HCT116 (cell line): ENCODE measurements around the gene HMGCS2. TPM values are rescaled to one million over a fixed set of nuclear protein-coding genes. Genes with fewer than 3 reads are reported as not detected.

Source experiments
- ATAC-seq: fragments of 200-7000 bp; cut with Tn5 transposase; 2 replicates; pipeline ENCODE4 v1.9.1; 2020; ENCODE audit warnings: mild to moderate bottlenecking, moderate library complexity
- BruUV-seq: library from RNA; stranded (reverse); fragments of 400-500 nt; replicated peaks from 2 replicates; lab custom pipeline; 2021; lab: Mats Ljungman, UMichigan
- CTCF ChIA-PET: fragments of 300-600 bp; sonication (Branson Sonifier 250); formaldehyde crosslinking; loops from one replicate; lab custom pipeline; 2021; ENCODE audit warnings: antibody characterized with exemption; lab: Charles Lee
- POLR2A ChIA-PET: fragments of 300-600, 350-600 bp; sonication (Branson Sonifier 250); formaldehyde crosslinking; loops from one replicate; lab custom pipeline; 2021; ENCODE audit warnings: antibody characterized with exemption; lab: Charles Lee
- RAD21 ChIA-PET, 2 experiments: fragments of 300-600 bp; sonication (Branson Sonifier 250); formaldehyde crosslinking; loops; one replicate each; lab custom pipeline; 2023; ENCODE audit warnings: low total read pairs in 2 of 2; ENCODE audit not compliant: uncharacterized antibody in 2 of 2, unreplicated experiment in 2 of 2, low non-redundant PET in 1 of 2; lab: Charles Lee
- DNase-seq: peaks from one replicate; pipeline ENCODE4 v3.0.0-alpha.2; 2010; ENCODE audit warnings: low read depth, low spot score
- H2AFZ ChIP-seq: fragments of 200-600 bp; shearing (Covaris generic), sonication (generic); 2 replicates; pipeline ENCODE4 v1.6.1; 2017; ENCODE audit warnings: low read depth, mixed run types, mixed read lengths, antibody characterized with exemption, low read length; ENCODE audit not compliant: poor library complexity, severe bottlenecking
- H3K27ac ChIP-seq: 2 replicates; pipeline ENCODE4 v1.5.1; 2012; ENCODE audit warnings: low read depth, low read length
- H3K27me3 ChIP-seq: fragments of 200-600 bp; sonication (generic); 2 replicates; pipeline ENCODE4 v1.6.1; 2016; ENCODE audit warnings: mixed run types, low read length, mixed read lengths; ENCODE audit not compliant: insufficient read depth
- H3K36me3 ChIP-seq, 2 experiments: fragments of 200-500 bp in 1 of 2; fragments of 200-600 bp in 1 of 2; sonication (Bioruptor generic) in 1 of 2; sonication (generic) in 1 of 2; 2 replicates each; pipeline versions ENCODE4 v1.5.1 to v1.6.1; 2014 to 2016; ENCODE audit warnings: low read length in 2 of 2, inconsistent platforms in 1 of 2, mixed read lengths in 1 of 2, mixed run types in 1 of 2; ENCODE audit not compliant: insufficient read depth in 2 of 2, control insufficient read depth in 1 of 2
- H3K4me1 ChIP-seq, 2 experiments: fragments of 200-600 bp in 1 of 2; sonication (generic) in 1 of 2; 2 replicates each; pipeline versions ENCODE4 v1.5.1 to v1.6.1; 2012 to 2017; ENCODE audit warnings: low read length in 2 of 2, inconsistent platforms in 1 of 2, mild to moderate bottlenecking in 1 of 2, mixed read lengths in 1 of 2, mixed run types in 1 of 2, moderate library complexity in 1 of 2; ENCODE audit not compliant: insufficient read depth in 2 of 2, control insufficient read depth in 1 of 2
- H3K4me2 ChIP-seq: fragments of 200-600 bp; sonication (generic); 2 replicates; pipeline ENCODE4 v1.6.1; 2017; ENCODE audit warnings: mixed run types, low read length, mixed read lengths
- H3K4me3 ChIP-seq, 2 experiments: fragments of 200-600 bp in 1 of 2; sonication (generic) in 1 of 2; replicated peaks in 1 of 2; 2 replicates each; pipeline ENCODE4 v1.5.1; 2011 to 2016; ENCODE audit warnings: low read length in 2 of 2, control low read depth in 1 of 2, low read depth in 1 of 2, mild to moderate bottlenecking in 1 of 2, mixed read lengths in 1 of 2, mixed run types in 1 of 2
- H3K79me2 ChIP-seq: fragments of 200-600 bp; sonication (generic); 2 replicates; pipeline ENCODE4 v1.6.1; 2017; ENCODE audit warnings: mild to moderate bottlenecking, mixed run types, low read length, moderate library complexity, mixed read lengths; ENCODE audit not compliant: insufficient read depth
- H3K9ac ChIP-seq: fragments of 200-600 bp; sonication (generic); 2 replicates; pipeline ENCODE4 v1.6.1; 2016; ENCODE audit warnings: low read length, mixed read lengths
- H3K9me2 ChIP-seq: fragments of 200-600 bp; sonication (generic), shearing (Covaris generic); 2 replicates; pipeline ENCODE4 v1.6.1; 2017; ENCODE audit warnings: mixed run types, mild to moderate bottlenecking, moderate library complexity; ENCODE audit not compliant: insufficient read depth
- H3K9me3 ChIP-seq, 2 experiments: fragments of 200-500 bp in 1 of 2; fragments of 200-600 bp in 1 of 2; sonication (Bioruptor generic) in 1 of 2; sonication (generic) in 1 of 2; 2 replicates each; pipeline ENCODE4 v1.6.1; 2014 to 2017; ENCODE audit warnings: low read length in 2 of 2, mixed read lengths in 2 of 2, inconsistent platforms in 1 of 2, low read depth in 1 of 2, mild to moderate bottlenecking in 1 of 2, mixed run types in 1 of 2, moderate library complexity in 1 of 2; ENCODE audit not compliant: control insufficient read depth in 1 of 2, insufficient read depth in 1 of 2
- H4K20me1 ChIP-seq: fragments of 200-600 bp; sonication (generic), shearing (Covaris generic); 2 replicates; pipeline ENCODE4 v1.6.1; 2017; ENCODE audit warnings: mixed run types, mild to moderate bottlenecking, moderate library complexity; ENCODE audit not compliant: insufficient read depth
- CBX3 ChIP-seq: IDR thresholded peaks from 2 replicates; pipeline ENCODE4 v1.6.1; 2012; ENCODE audit warnings: low read depth
- CEBPB ChIP-seq: IDR thresholded peaks from 2 replicates; pipeline ENCODE4 v1.6.1; 2012; ENCODE audit warnings: low read depth
- ELF1 ChIP-seq: IDR thresholded peaks from 2 replicates; pipeline ENCODE4 v1.6.1; 2012; ENCODE audit warnings: low read depth, borderline replicate concordance
- EZH2 ChIP-seq: fragments of 200-600 bp; sonication (generic); IDR thresholded peaks from 2 replicates; pipeline ENCODE4 v1.6.1; 2017; ENCODE audit warnings: antibody characterized with exemption, mixed run types
- EZH2phosphoT487 ChIP-seq: fragments of 200-600 bp; IDR thresholded peaks from 2 replicates; pipeline ENCODE4 v1.6.1; 2018; ENCODE audit warnings: antibody characterized with exemption, borderline replicate concordance
- FOSL1 ChIP-seq: IDR thresholded peaks from 2 replicates; pipeline ENCODE4 v1.6.1; 2012; ENCODE audit warnings: low read depth
- JUND ChIP-seq: IDR thresholded peaks from 2 replicates; pipeline ENCODE4 v1.6.1; 2012
- POLR2A ChIP-seq: IDR thresholded peaks from 2 replicates; pipeline ENCODE4 v1.7.0; 2011; ENCODE audit warnings: borderline replicate concordance; ENCODE audit not compliant: insufficient read depth, insufficient read length; ENCODE audit errors: extremely low read depth
- REST ChIP-seq: IDR thresholded peaks from 2 replicates; pipeline ENCODE4 v1.6.1; 2012; ENCODE audit warnings: low read depth
- SIN3A ChIP-seq: IDR thresholded peaks from 2 replicates; pipeline ENCODE4 v1.6.1; 2012; ENCODE audit warnings: low read depth
- SP1 ChIP-seq: IDR thresholded peaks from 2 replicates; pipeline ENCODE4 v1.6.1; 2012; ENCODE audit warnings: low read depth
- SRF ChIP-seq: IDR thresholded peaks from 2 replicates; pipeline ENCODE4 v1.6.1; 2012; ENCODE audit warnings: low read depth
- TCF7L2 ChIP-seq: IDR thresholded peaks from 2 replicates; pipeline ENCODE4 v1.7.0; 2011; ENCODE audit warnings: borderline replicate concordance, inconsistent platforms; ENCODE audit not compliant: insufficient read depth, insufficient read length; ENCODE audit errors: extremely low read depth
- YY1 ChIP-seq: IDR thresholded peaks from 2 replicates; pipeline ENCODE4 v1.6.1; 2011; ENCODE audit warnings: low read length, low read depth, moderate library complexity, mild to moderate bottlenecking; ENCODE audit not compliant: insufficient replicate concordance; ENCODE audit errors: extremely low read depth
- ZNF274 ChIP-seq: fragments of 200-500 bp; sonication (Bioruptor generic); IDR thresholded peaks from 2 replicates; pipeline ENCODE4 v1.6.1; 2014; ENCODE audit warnings: mild to moderate bottlenecking, low read depth, low read length, inconsistent platforms
- intact Hi-C: fragments of 100-400 bp; cut with micrococcal nuclease; formaldehyde crosslinking; loops from 2 replicates; pipeline ENCODE4 v1.10.0; 2022
- total RNA-seq: library from RNA; stranded (reverse); gene quantifications from one replicate; pipeline ENCODE4 v1.2.1, GENCODE V29; 2021; ENCODE audit not compliant: unreplicated experiment
- TF ChIP-seq, protein P1 (sequence below): IDR thresholded peaks from 2 replicates; pipeline ENCODE4 v1.6.1; 2012
- TF ChIP-seq, protein P2 (sequence below), 3 experiments: fragments of 200-600 bp in 1 of 3; sonication (generic) in 1 of 3; IDR thresholded peaks in 2 of 3; conservative IDR thresholded peaks in 1 of 3; 2 replicates each; pipeline ENCODE4 v1.5.1; 2012 to 2017; ENCODE audit warnings: low read depth in 2 of 3, low read length in 2 of 3, antibody characterized with exemption in 1 of 3, borderline replicate concordance in 1 of 3, control low read depth in 1 of 3, mild to moderate bottlenecking in 1 of 3, mixed read lengths in 1 of 3, mixed run types in 1 of 3, moderate library complexity in 1 of 3; ENCODE audit not compliant: insufficient read depth in 1 of 3
- TF ChIP-seq, protein P3 (sequence below): IDR thresholded peaks from 2 replicates; pipeline ENCODE4 v1.6.1; 2011; ENCODE audit warnings: mild to moderate bottlenecking, low read length, moderate library complexity; ENCODE audit not compliant: insufficient replicate concordance; ENCODE audit errors: extremely low read depth

Gene HMGCS2
- total RNA-seq, 1 experiment from 2014 or later: 0.20 TPM

DNA sequence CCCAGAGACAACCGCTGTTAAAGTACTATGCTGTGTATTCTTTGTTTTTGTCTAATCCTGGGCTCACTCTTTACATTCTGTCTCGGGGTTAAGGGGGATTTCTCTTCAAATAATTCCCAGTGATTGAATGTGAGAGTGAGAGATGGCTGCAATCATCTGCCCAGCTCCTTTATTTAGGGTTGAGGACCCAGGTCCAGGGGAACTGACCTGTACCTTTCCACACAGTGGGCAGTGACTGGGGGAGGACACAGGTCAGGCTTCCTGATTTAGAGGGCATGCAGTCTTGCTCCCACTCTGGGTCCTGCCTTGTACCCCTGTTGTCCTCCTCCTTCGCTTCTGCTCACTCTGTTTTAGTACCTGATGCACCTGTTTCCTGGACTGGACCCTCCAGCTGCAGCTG lies 35.0 kb downstream of the HMGCS2 start (continued):
- TF ChIP-seq TCF7L2 (no peak), ZNF274 (no peak), CEBPB (no peak), EZH2 (no peak)
- TF ChIP-seq, all 23 proteins: peak for 0

DNA sequence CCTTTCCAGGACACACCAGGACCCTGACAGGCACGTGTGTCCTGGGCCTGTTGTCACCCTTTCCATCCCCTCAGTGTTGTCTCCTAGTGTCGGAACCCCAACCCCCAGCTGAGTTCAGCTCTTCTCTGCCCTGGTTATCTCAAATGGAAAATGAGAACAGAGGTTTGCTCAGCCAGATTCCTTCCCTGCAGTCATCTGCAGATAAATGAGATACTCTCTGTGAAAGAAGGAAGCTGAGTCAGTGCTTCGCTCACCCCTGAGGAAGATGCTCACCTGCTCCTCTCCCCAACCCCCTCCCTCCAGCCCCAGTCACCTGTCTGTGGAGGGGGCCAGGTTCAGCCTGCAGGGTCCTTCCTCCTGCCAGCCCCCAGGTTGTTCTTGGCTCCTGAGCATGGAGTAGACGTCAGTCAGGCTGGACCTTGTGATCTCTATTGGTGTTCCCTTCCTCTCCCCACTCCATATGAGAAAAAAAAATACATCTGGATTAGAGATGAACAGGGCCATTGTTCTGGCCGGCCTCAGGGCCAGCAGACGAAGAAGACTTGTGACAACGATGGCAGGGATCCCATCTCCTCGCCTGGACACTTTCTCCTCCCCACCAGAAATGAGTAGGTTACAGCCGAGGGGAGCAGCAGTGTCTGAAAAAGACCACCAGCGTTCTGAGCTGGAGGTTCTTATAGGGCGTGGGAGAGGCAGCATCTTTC lies 36.1 kb downstream of the HMGCS2 start:
- Histone ChIP-seq H3K36me3 (peaks cover 6 to 31% of the 10 kb centered on the region in 2 experiments; a peak in 3 of 4 replicates), H3K27me3 (no peaks in the 10 kb centered on the region), H4K20me1 (no peaks in the 10 kb centered on the region), H3K27ac (no peak overlapping the region), H3K4me2 (no peak overlapping the region), H3K79me2 (no peaks in the 10 kb centered on the region), H2AFZ (no peak overlapping the region), H3K9me3 (no peaks in the 10 kb centered on the region), H3K9me2 (no peaks in the 10 kb centered on the region), H3K9ac (no peak overlapping the region), H3K4me3 (no peak overlapping the region), H3K4me1 (peaks cover 0 to 7% of the 10 kb centered on the region in 2 experiments; a peak in 1 of 4 replicates)
- no peak for DNase-seq
- ChIA-PET RAD21 (no interaction called here), POLR2A (no interaction called here), CTCF (no interaction called here)
- ATAC-seq: no peak
- intact Hi-C loops: no loop called here
- no TSS peak for BruUV-seq
- TF ChIP-seq REST: no peak
- TF ChIP-seq, protein P1, sequence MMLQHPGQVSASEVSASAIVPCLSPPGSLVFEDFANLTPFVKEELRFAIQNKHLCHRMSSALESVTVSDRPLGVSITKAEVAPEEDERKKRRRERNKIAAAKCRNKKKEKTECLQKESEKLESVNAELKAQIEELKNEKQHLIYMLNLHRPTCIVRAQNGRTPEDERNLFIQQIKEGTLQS: no peak
- no peak for TF ChIP-seq EZH2
- no peak for TF ChIP-seq ELF1
- TF ChIP-seq FOSL1: no peak
- TF ChIP-seq, protein P2, sequence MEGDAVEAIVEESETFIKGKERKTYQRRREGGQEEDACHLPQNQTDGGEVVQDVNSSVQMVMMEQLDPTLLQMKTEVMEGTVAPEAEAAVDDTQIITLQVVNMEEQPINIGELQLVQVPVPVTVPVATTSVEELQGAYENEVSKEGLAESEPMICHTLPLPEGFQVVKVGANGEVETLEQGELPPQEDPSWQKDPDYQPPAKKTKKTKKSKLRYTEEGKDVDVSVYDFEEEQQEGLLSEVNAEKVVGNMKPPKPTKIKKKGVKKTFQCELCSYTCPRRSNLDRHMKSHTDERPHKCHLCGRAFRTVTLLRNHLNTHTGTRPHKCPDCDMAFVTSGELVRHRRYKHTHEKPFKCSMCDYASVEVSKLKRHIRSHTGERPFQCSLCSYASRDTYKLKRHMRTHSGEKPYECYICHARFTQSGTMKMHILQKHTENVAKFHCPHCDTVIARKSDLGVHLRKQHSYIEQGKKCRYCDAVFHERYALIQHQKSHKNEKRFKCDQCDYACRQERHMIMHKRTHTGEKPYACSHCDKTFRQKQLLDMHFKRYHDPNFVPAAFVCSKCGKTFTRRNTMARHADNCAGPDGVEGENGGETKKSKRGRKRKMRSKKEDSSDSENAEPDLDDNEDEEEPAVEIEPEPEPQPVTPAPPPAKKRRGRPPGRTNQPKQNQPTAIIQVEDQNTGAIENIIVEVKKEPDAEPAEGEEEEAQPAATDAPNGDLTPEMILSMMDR (IDR thresholded peaks at IDR 0.05 in 2 of 3, conservative IDR thresholded peaks at IDR 0.05 in 1 of 3; ENCODE audit: borderline replicate concordance in 1 of 3, insufficient read depth in 1 of 3, low read depth in 2 of 3, low read length in 2 of 3): no peak
- TF ChIP-seq POLR2A: no peak
- TF ChIP-seq SRF: no peak
- TF ChIP-seq YY1: no peak
- no peak for TF ChIP-seq JUND
- TF ChIP-seq SP1: no peak
- TF ChIP-seq ZNF274: no peak
- TF ChIP-seq, protein P3, sequence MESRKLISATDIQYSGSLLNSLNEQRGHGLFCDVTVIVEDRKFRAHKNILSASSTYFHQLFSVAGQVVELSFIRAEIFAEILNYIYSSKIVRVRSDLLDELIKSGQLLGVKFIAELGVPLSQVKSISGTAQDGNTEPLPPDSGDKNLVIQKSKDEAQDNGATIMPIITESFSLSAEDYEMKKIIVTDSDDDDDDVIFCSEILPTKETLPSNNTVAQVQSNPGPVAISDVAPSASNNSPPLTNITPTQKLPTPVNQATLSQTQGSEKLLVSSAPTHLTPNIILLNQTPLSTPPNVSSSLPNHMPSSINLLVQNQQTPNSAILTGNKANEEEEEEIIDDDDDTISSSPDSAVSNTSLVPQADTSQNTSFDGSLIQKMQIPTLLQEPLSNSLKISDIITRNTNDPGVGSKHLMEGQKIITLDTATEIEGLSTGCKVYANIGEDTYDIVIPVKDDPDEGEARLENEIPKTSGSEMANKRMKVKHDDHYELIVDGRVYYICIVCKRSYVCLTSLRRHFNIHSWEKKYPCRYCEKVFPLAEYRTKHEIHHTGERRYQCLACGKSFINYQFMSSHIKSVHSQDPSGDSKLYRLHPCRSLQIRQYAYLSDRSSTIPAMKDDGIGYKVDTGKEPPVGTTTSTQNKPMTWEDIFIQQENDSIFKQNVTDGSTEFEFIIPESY: no peak
- no peak for TF ChIP-seq SIN3A
- no peak for TF ChIP-seq EZH2phosphoT487
- no peak for TF ChIP-seq CBX3
